ENCODE measurements around the gene MOCS1.

The MOCS1 gene

DNA sequence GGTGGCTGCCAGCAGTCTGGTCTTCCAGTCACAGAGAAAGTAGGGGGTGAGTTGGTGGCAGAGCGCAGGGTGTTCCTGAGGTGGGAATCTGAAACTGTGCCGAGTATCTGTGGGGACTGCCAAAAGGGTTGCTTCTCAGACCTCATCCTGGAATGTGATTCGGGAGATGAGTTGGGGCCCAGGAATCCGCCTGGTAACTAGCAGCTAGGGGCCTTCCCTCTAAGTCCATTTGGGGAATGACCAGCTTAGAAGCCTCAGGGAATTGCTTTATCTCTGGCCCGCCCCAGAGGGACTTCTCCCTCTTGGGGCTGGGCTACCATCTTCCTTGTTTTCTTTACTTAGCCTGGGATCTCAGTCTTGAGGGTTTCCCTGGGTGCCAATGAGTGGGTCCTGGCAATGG, 49.6 kb downstream of the MOCS1 start:
- TF ChIP-seq REST (IDR thresholded peaks at IDR 0.05; ENCODE audit: insufficient read depth in 1 of 2, low read depth in 2 of 2, low read length in 2 of 2) (no peak), TAF1 (IDR thresholded peaks at IDR 0.05; ENCODE audit: borderline replicate concordance, insufficient read depth, low read length) (no peak), FOXP2 (optimal IDR thresholded peaks at IDR 0.05; ENCODE audit: borderline replicate concordance, extremely low read depth, extremely low read length, insufficient read depth) (no peak), POLR2AphosphoS5 (IDR thresholded peaks at IDR 0.05; ENCODE audit: low read depth, low read length) (no peak), SIN3A (IDR thresholded peaks at IDR 0.05; ENCODE audit: borderline replicate concordance, insufficient read depth, low read length) (no peak)

GRCh38 chr6:39882531-39882899, 51.7 kb downstream of the MOCS1 start:
- TF ChIP-seq POLR2AphosphoS5 (IDR thresholded peaks at IDR 0.05; ENCODE audit: low read depth, low read length) = no peak
- TF ChIP-seq SIN3A (IDR thresholded peaks at IDR 0.05; ENCODE audit: borderline replicate concordance, insufficient read depth, low read length) = no peak
- TF ChIP-seq REST (IDR thresholded peaks at IDR 0.05; ENCODE audit: insufficient read depth in 1 of 2, low read depth in 2 of 2, low read length in 2 of 2) = no peak
- no peak for TF ChIP-seq FOXP2 (optimal IDR thresholded peaks at IDR 0.05; ENCODE audit: borderline replicate concordance, extremely low read depth, extremely low read length, insufficient read depth)
- no peak for TF ChIP-seq TAF1 (IDR thresholded peaks at IDR 0.05; ENCODE audit: borderline replicate concordance, insufficient read depth, low read length)

DNA sequence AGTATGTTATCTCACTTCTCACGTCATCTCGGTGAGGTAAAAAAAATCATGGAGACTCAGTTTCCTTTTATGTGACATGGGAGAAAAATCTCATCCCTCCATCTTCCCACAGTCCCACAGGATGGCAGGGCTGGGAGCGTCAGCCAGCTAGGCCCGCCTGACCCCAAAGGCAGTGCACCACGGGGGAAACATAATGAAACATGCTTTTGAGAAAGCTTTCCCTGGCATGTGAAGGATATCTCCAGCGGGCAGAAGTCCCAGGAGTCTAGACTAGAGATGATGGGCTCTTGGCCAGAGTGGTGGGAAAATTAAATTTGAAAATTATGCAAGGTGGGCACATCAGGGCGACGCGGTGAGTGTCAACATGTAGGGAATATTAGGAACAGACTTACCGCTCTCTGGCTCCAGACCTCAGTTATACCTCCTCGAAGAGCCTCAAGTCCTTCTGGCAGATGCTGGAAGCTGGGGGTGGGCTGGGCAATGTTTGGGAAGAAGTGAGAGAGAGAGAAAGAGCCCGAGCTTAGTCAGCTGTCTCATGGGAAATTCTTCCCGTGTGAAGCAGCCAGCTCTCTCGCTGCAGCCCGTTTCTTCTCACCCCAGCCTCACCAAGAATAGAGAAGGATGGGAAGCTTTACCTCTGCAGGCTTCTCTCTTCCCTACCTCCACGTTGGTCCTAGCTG, 52.3 kb downstream of the MOCS1 start:
- TF ChIP-seq FOXP2 (optimal IDR thresholded peaks at IDR 0.05; ENCODE audit: borderline replicate concordance, extremely low read depth, extremely low read length, insufficient read depth) (no peak), TAF1 (IDR thresholded peaks at IDR 0.05; ENCODE audit: borderline replicate concordance, insufficient read depth, low read length) (no peak), POLR2AphosphoS5 (IDR thresholded peaks at IDR 0.05; ENCODE audit: low read depth, low read length) (no peak), REST (IDR thresholded peaks at IDR 0.05; ENCODE audit: insufficient read depth in 1 of 2, low read depth in 2 of 2, low read length in 2 of 2) (no peak), SIN3A (IDR thresholded peaks at IDR 0.05; ENCODE audit: borderline replicate concordance, insufficient read depth, low read length) (no peak)

DNA sequence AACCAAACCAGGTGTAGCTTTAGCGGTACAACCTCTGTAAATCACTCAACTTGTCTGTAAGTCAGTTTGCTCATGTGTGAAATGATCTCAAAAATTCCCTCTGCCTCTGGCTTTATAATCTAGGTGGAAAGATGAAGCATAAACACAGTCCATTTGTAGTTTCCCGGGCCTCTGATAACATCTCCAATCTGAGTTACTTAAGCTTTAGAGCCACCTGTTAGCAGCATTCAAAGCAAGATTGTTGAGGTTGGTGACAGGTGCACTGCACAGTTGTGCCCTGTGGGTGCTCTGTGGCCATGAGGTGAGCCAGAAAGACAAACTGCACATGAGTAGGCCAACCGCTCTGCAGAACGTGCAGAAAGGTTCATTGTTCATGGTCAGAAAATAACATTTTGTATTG, 53.7 kb downstream of the MOCS1 start:
- TF ChIP-seq REST (IDR thresholded peaks at IDR 0.05; ENCODE audit: insufficient read depth in 1 of 2, low read depth in 2 of 2, low read length in 2 of 2) = no peak
- no peak for TF ChIP-seq POLR2AphosphoS5 (IDR thresholded peaks at IDR 0.05; ENCODE audit: low read depth, low read length)
- no peak for TF ChIP-seq SIN3A (IDR thresholded peaks at IDR 0.05; ENCODE audit: borderline replicate concordance, insufficient read depth, low read length)
- no peak for TF ChIP-seq TAF1 (IDR thresholded peaks at IDR 0.05; ENCODE audit: borderline replicate concordance, insufficient read depth, low read length)
- TF ChIP-seq FOXP2 (optimal IDR thresholded peaks at IDR 0.05; ENCODE audit: borderline replicate concordance, extremely low read depth, extremely low read length, insufficient read depth) = no peak
